Erythroblast (primary cell): ENCODE results near the gene IRX4.

ENCODE experiments used
- DNase-seq, 2 experiments: peaks; one replicate each; lab custom pipeline; 2025; lab: John Stamatoyannopoulos, UW
- GATA1 ChIP-seq: IDR thresholded peaks from 2 replicates; pipeline ENCODE4 v1.6.1; 2011; ENCODE audit warnings: low read depth, mild to moderate bottlenecking, control low read depth, low read length, moderate library complexity
- POLR2A ChIP-seq: IDR thresholded peaks from 2 replicates; pipeline ENCODE4 v1.6.1; 2011; ENCODE audit warnings: mild to moderate bottlenecking, low read length

IRX4 gene

DNA sequence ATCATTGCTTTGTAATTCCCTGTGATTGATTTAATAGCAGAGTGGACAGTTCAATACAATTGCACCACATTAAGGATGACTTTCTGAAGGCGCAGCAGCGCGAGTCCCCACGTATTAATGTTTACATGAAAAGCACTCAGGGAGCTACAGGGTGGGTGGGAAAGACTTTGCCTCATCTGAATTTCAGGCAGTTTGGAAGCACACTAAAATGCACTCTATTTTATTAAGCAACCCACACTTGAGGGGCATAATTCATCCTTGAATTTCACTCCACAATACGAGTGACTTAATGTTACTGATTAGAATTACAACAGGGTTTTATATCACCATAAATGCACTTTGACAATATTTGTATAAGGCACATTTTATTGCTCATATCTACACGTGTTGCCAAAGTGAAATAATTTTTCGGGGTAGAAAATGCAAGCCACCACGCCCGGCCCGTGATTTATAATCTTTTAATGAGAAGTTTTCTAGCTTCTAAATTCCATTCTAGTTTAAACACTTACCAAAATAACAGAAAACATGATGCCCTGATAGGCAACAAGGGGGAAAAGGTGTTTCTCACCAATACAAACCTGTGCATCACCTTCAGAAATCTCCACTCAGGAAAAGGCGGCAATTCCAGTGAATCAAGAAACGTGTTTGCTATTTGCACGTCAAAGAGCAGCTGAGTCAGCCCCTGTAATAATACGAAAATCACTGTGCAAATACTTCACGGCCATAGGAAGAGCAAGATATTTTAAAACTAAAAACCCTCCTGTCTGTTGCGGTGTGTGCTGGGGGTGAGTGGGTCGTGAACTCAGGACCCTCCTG lies 40.5 kb downstream of the IRX4 start:
- no peak for DNase-seq
- TF ChIP-seq GATA1 (no peak), POLR2A (no peak)

DNA sequence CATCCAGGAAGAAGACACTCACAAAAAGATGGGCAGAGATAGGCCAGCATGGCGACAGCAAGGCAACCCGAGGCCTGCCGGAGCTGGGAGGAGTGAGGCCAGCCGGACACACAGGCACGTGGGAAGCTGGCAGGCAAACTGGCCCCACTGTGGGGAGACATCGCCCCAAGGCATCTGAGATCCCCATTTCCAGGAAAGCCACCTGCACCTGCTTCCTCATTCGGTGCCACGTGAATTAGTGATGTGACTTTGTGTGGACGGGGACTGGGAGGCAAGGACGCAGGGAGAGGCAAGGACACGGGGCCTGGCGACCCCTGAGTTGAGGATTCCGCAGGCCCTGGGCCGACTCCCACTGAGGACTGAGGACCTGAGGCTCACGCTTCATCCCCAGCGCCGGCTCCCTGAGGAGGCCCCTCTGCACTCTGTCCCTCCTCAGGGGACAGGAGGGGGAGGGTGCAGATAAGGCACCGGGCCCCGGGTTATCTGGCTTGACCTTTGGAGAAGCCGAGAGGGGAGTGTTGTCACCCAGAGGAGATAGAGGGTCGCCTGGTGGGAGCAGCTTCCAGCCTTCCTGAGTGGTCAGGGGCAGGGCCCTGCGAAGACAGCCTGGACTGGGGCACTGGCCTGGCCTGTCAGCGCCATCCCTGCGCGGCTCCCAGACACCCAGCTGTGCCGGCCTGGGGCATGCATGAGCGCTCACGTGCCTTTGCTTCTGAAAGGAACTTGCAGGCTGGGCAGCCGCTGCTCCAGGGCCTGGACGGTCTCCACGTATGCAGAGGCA lies 41.8 kb downstream of the IRX4 start:
- no peak for DNase-seq
- TF ChIP-seq POLR2A (no peak), GATA1 (no peak)

DNA sequence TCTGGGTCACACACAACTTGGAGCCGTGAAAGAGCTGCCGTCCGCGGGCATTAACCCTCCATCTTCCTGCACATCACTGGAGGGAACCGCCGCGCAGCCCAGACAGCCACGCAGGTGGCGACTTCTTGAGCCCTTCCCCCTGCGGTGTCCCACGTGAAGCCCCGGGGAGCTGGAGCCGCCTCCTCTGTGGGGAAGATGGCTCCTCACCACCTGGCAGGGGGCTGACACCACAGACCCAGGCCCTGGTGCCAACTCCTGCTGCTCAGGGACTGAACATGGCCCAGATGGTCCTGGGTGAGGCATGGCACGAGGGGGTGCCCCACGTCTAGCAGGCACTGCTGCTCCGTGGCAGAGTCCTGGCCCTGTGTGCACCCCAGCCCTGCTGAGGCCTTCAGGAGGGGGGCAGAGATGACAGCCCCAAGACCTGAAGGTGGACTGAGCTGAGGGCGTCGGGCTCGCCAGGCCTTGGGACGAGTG lies 42.6 kb downstream of the IRX4 start:
- no peak for TF ChIP-seq GATA1
- TF ChIP-seq POLR2A, result no peak
- no peak for DNase-seq

DNA sequence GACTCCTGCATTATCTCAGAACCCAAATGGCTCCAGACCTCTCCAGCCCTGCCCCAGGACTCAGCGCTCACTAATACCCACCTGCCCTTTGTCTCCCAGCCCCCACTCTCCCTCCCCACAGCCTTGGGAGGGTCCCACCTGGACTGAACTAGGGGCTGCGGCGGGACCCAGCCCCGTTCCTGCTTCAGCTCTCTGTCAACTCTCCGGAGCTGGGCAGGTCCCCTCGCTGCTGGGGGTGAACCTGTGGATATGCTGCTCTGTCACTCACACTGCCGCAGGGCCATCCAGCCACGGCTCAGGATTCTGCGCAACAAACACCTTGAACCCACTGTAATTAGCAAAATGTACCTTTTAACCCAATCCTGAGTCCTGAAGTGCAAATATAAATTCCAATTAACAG lies 44.7 kb downstream of the IRX4 start:
- TF ChIP-seq GATA1, result no peak
- TF ChIP-seq POLR2A, result no peak
- no peak for DNase-seq

DNA sequence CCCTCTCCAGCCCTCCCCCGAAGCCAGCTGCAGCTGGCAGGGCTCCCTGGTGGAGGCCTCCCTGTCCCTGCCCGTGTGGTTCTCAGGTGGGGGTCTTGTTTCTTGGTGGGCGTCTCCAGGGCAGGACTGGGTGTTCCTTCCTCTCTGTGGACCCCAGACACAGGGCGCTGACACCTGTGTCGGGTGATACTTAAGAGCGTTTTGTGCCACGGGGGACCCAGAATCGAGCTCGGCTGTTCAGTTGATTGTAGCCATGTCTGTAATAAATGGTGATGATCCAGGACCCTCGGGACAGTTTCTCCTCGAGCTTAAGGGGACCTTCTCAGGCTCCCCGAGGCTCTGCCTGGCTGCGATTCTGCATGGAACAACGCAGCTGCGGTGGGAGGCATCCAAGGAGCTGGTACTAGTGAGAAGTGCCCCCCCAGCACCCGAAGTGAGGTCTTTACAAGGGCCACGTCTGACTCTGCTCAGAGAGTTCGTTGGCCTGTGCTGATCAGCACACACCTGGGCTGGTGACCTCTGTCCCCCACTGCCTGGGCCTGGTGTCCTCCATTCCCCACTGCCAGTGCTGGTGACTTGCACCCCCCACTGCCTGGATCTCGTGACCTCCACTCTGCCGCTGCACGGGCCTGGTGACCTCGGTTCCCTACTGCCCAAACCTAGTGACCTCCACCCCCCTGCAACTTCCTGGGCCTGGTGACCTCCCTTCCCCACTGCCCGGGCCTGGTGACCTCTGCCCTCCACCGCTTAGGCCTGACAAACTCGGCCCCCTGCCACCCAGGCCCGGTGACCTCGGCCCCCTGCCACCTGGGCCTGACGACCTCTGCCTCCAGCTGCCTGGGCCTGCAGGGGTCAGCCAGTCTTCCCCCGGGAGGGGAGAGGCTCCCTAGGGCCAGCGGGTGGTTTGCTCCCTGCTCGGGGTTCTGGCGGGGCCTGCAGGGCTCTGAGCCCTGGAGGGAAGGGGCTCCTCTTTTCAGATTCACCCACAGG lies 45.5 kb downstream of the IRX4 start:
- TF ChIP-seq GATA1 (no peak), POLR2A (no peak)
- no peak for DNase-seq

DNA sequence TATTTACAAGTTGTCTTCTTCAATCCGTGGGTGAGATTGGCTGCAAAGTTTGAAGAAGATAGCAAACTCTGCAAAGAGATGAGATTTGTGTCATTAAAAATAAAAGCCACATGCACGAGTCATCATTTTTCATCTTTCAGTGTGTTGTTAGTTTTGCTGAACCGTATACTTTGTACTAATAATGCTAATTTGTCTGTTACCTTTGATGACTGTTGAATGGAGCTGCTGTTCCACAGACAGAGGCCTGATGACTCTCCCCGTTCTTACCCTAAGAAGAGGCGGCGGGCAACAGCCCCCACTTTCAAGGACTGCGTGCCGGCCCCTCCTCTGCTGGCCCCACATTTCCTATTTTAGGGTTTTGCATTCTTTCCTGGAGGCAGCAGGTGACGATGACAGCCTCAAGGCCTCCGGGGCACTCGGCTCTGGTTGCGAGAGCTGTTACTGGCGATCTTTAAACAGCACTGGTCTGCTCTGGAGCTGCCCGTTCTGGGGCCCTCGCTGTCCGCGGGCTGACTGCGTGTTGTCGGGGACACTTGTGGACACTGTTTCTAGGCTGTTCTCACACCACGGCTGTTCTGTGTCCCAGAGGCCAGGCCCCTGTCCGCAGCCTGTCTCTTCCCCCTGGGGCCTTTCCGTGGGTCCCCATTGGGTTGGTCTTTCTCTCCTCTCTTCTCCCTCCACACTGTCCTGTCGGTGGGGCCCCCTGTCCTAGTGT lies 46.4 kb downstream of the IRX4 start:
- TF ChIP-seq POLR2A (no peak), GATA1 (no peak)
- no peak for DNase-seq

DNA sequence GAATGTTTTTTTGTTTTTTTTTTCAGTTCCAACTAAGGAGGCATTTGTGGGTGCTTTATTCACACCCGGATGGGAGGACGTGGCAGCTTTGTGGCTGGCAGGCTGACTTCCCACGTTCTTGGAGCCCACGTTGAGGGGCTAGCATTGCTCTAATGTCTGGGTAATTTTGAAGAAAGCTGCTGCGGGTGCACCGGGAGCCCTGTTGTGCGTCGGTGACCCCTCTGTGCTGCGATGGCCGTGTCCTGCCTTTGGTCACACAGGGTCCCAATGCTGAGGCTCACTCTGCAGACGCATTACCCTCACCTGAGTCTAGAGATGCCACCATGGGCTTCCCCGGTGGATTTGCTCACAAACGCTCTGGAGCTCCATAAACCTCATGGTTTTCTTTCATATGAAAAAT lies 47.3 kb downstream of the IRX4 start:
- TF ChIP-seq POLR2A (no peak), GATA1 (no peak)
- DNase-seq, result no peak

DNA sequence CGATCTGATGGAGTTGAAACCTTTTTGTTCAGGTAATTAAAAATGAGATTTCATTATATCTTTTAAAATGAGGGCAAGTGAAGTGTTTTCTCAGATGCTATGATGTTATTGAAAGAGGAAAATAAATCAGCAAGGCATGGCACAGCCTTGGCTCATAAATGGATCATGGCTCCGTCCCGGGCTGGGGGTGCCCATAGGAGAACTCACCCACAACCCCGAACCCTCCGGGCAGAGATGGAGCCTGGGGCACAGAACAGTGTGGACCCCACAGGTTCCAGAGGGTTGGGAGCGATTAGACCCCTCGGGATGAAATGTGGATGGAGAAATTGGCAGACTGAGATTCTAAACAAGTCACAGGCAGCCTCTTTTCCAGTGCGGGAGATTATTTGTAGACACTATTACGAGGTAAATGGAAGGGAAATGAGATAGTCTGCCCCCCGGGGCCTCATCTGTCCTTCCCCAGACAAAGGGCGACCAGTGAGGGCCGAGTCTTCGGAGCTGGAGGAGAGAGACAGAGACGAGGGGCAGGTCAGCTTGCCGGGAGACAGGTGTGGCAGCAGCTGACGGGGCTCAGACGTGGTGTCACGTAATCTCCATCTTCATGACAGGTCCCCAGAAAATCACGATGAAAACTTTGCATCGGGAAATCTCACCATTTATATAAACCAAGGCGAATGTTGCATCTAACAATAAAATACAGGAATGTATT lies 47.9 kb downstream of the IRX4 start:
- TF ChIP-seq POLR2A (no peak), GATA1 (no peak)
- no peak for DNase-seq

DNA sequence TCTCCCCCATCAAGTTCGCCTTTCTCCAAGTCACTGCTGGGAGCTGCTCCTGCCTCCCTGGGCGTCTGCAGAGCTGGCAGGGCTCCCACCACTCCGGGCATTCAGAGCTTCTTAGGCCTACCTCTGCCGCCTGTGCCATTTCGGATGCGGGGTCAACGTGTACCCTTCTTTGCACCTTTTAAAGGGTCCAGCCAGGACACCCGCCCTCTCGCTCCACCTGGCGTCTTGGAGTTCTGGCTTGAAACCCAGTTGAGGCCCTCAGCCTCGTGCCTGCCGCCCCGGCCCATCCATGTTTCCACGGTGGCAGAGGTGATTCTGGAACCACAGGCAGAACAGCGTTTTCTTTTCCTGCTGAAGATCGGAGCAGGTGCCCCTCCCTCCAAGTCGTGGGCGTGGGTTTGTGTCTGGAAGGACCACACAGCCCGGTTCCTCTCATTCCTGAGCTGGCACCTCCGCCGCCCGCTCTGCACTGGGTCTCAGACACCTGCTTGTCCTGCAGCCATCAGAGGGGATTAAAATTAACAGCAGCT lies 48.6 kb downstream of the IRX4 start:
- DNase-seq, result no peak
- no peak for TF ChIP-seq GATA1

DNA sequence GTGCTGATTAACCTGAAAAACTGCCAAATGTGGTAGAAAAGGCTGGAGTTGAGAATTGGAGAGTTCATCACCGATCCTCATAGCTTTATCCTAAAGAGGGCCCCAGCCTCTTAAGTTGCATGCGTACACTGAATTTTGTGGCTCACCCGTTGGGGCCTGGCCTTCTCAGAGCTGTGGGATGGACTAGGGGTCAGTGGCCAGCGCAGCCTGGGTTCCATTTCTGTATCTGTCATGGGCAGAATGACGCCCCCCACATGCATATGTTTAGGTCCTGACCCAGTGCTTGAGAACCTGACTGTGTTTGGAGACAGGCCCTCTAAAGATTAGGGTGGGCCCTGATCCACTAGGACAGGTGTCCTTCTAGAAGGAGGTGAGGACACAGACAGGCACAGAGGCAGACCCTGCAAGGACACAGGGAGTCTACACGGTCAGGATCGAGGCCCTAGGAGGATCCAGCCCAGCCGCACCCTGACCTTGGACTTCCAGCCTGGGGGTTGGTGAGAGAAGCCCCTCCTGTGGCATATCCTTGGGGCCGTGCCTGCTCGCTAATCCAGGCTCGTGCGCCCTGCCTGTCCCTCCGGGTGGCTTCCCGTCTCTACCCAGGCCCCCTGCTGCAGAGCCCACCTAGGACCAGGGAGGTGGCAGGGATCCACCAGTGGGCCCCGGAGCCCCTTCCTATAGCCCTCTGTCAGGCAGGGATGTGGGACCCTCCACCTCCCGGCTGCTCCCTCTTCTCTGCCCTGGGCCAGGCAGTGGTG lies 49.3 kb downstream of the IRX4 start:
- no peak for DNase-seq
- TF ChIP-seq POLR2A (no peak), GATA1 (no peak)

DNA sequence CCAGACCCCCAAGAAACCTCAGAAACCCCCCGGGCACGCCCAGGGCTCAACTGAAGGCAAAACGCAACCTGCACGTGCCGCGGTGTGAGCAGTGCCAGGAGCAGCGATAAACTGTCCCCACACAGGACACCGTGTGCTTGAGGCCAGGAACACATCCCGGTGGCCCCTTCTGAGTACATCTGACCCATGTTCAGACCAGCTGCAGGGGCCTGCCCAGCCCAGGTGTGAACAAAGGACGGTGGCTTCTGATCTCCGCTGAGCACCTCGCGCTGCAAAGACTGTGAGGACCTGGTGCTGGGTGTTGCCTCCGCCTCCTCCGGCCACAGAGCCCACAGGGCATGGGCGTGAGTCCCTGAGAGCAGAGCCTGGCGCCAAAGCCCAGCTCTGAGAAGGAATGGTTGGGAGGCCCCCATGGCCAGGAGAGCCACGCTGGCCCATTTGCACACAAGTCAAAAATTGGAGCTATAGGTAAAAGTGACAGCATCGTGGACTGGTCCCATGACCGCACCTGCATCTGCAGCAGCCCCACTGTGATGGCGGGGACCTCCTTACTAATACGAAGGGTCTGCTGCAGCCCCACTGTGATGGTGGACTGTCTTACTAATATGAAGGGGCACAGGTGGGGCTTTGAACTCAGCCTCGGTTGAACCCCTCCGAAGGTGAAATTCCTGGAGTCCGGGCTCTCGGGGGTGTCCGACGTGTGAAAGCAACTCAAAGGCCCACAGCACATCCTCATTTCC lies 50.0 kb downstream of the IRX4 start:
- no peak for DNase-seq
- TF ChIP-seq GATA1 (no peak), POLR2A (no peak)
